GM12878 (cell line): ENCODE measurements around the gene PODXL2. TPM values are rescaled to one million over a fixed set of nuclear protein-coding genes. Genes with fewer than 3 reads are reported as not detected.

Source experiments
- ATAC-seq: fragments of 200-7000 bp; cut with Tn5 transposase; 3 replicates; pipeline ENCODE4 v1.9.1; 2020; ENCODE audit warnings: mild to moderate bottlenecking, moderate library complexity
- BruUV-seq: library from RNA; stranded (reverse); fragments of 400-500 nt; replicated peaks from 2 replicates; lab custom pipeline; 2021; lab: Mats Ljungman, UMichigan
- CTCF ChIA-PET: fragments of 300-600 bp; sonication (Branson Sonifier 250); formaldehyde crosslinking; extraction: SDS; loops from one replicate; lab custom pipeline; 2021; ENCODE audit warnings: inconsistent platforms; lab: Yijun Ruan, JAX
- POLR2A ChIA-PET: fragments of 350-600 bp; formaldehyde crosslinking; extraction: SDS; loops from one replicate; lab custom pipeline; 2021; ENCODE audit warnings: inconsistent platforms; lab: Charles Lee
- RAD21 ChIA-PET: fragments of 300-600 bp; sonication (Branson Sonifier 250); formaldehyde crosslinking; loops from one replicate; lab custom pipeline; 2023; ENCODE audit warnings: antibody characterized with exemption; ENCODE audit not compliant: unreplicated experiment; lab: Charles Lee
- SMC1A ChIA-PET: fragments of 300-600 bp; sonication (Branson Sonifier 250); formaldehyde crosslinking; loops from one replicate; lab custom pipeline; 2023; ENCODE audit not compliant: unreplicated experiment, uncharacterized antibody; lab: Charles Lee
- DNase-seq: peaks from one replicate; pipeline ENCODE4 v3.0.0-alpha.2; 2011; ENCODE audit warnings: low read depth, low spot score
- FAIRE-seq: peaks from 3 replicates; lab custom pipeline; 2011; peaks lifted over from hg19 to GRCh38; lab: Jason Lieb, UNC
- H2AFZ ChIP-seq: 2 replicates; pipeline ENCODE4 v1.6.0; 2011; ENCODE audit warnings: low read depth, low read length, control low read depth; ENCODE audit not compliant: control insufficient read depth
- H3K27ac ChIP-seq: 2 replicates; pipeline ENCODE4 v1.5.1; 2011; ENCODE audit warnings: control low read depth; ENCODE audit not compliant: control insufficient read depth, insufficient read depth
- H3K27me3 ChIP-seq, 2 experiments: replicated peaks in 1 of 2; 2 replicates each; pipeline versions ENCODE4 v1.6.0 to v1.6.1; 2011; ENCODE audit warnings: low read length in 1 of 2; ENCODE audit not compliant: control insufficient read depth in 2 of 2, insufficient read depth in 2 of 2
- H3K36me3 ChIP-seq, 2 experiments: 2 replicates each; pipeline ENCODE4 v1.5.1; 2011; ENCODE audit warnings: low read length in 1 of 2; ENCODE audit not compliant: control insufficient read depth in 2 of 2, insufficient read depth in 2 of 2
- H3K4me1 ChIP-seq: 2 replicates; pipeline ENCODE4 v1.6.1; 2011; ENCODE audit warnings: mild to moderate bottlenecking, low read length, moderate library complexity, mixed read lengths; ENCODE audit not compliant: control insufficient read depth, insufficient read depth
- H3K4me2 ChIP-seq: 2 replicates; pipeline ENCODE4 v1.6.0; 2011; ENCODE audit warnings: control low read depth; ENCODE audit not compliant: control insufficient read depth, insufficient read depth
- H3K4me3 ChIP-seq: fragments of 200-600 bp; sonication (generic); 2 replicates; pipeline ENCODE4 v1.5.1; 2016
- H3K79me2 ChIP-seq: 2 replicates; pipeline ENCODE4 v1.6.0; 2011; ENCODE audit warnings: low read length; ENCODE audit not compliant: control insufficient read depth, insufficient read depth
- H3K9ac ChIP-seq: 2 replicates; pipeline ENCODE4 v1.8.0; 2011; ENCODE audit warnings: low read length, control low read depth, mixed read lengths; ENCODE audit not compliant: control insufficient read depth, insufficient read depth
- H3K9me3 ChIP-seq: replicated peaks from 3 replicates; pipeline ENCODE4 v1.5.1; 2011; ENCODE audit warnings: mild to moderate bottlenecking, low read length; ENCODE audit not compliant: control insufficient read depth, insufficient read depth
- H4K20me1 ChIP-seq: 2 replicates; pipeline ENCODE4 v1.6.0; 2011; ENCODE audit not compliant: control insufficient read depth, insufficient read depth
- FOS ChIP-seq: IDR thresholded peaks from 3 replicates; pipeline ENCODE4 v1.6.1; 2011; ENCODE audit warnings: borderline replicate concordance; ENCODE audit not compliant: insufficient read length; ENCODE audit errors: extremely low read depth
- IKZF1 ChIP-seq: fragments of 450-650 bp; conservative IDR thresholded peaks from 2 replicates; pipeline ENCODE4 v1.6.1; 2017; ENCODE audit warnings: antibody characterized with exemption, mild to moderate bottlenecking
- IKZF2 ChIP-seq, 2 experiments: fragments of 450-650 bp; IDR thresholded peaks; 2 replicates each; pipeline ENCODE4 v1.6.1; 2017; ENCODE audit warnings: mild to moderate bottlenecking in 2 of 2, moderate library complexity in 2 of 2
- LARP7 ChIP-seq: fragments of 450-650 bp; IDR thresholded peaks from 2 replicates; pipeline ENCODE4 v1.6.1; 2017; ENCODE audit warnings: mild to moderate bottlenecking
- NRF1 ChIP-seq: conservative IDR thresholded peaks from 2 replicates; pipeline ENCODE4 v1.6.1; 2011; ENCODE audit warnings: mild to moderate bottlenecking, low read depth, low read length, improper control_type of control experiment
- PML ChIP-seq: IDR thresholded peaks from 2 replicates; pipeline ENCODE4 v1.6.1; 2012; ENCODE audit warnings: low read length, inconsistent platforms
- TCF12 ChIP-seq: IDR thresholded peaks from 2 replicates; pipeline ENCODE4 v1.6.1; 2011; ENCODE audit warnings: low read depth, mild to moderate bottlenecking, low read length
- WGBS: methylation state at CpG from one replicate; pipeline ENCODE4 v1.1.6; 2016; ENCODE audit warnings: low lambda C conversion rate; ENCODE audit not compliant: insufficient replicate concordance, insufficient coverage; ENCODE audit errors: missing lambda C conversion rate; 5-methylcytosine and 5-hydroxymethylcytosine counted together
- in situ Hi-C: fragments of 300-500 bp; cut with MboI; formaldehyde crosslinking; loops from 9 replicates; pipeline ENCODE4 v1.14.3; 2018; ENCODE audit warnings: mixed read lengths
- intact Hi-C: fragments of 100-400 bp; cut with micrococcal nuclease; formaldehyde crosslinking; loops from one replicate; pipeline ENCODE4 v1.14.2; 2022; ENCODE audit not compliant: unreplicated experiment
- polyA plus RNA-seq, 11 experiments: library from polyadenylated mRNA; depleted of rRNA in 4 of 11; unstranded in 6 of 11; stranded (reverse) in 5 of 11; fragments of >200 nt; fragmentation: Nextera tagmentation in 4 of 11; fragmentation: Illumina TruSeq in 1 of 11; extraction: Ambion mirVana in 4 of 11; extraction: Trizol in 1 of 11; gene quantifications; 1 replicate in 1 of 11; 2 replicates in 10 of 11; pipeline versions ENCODE4 v1.2.1 to v1.2.3, GENCODE V29; 2011 to 2016; ENCODE audit warnings: inconsistent platforms in 2 of 11, missing spikeins in 2 of 11, low read depth in 1 of 11
- total RNA-seq, 4 experiments: library from RNA; depleted of rRNA in 3 of 4; stranded (reverse); fragments of >200 nt in 3 of 4; fragmentation: Illumina TruSeq in 1 of 4; extraction: Trizol in 1 of 4; gene quantifications; 2 replicates each; pipeline versions ENCODE4 v1.2.1 to v1.2.3, GENCODE V29; 2013 to 2021
- TF ChIP-seq, protein P1 (sequence below): fragments of 450-650 bp; IDR thresholded peaks from 2 replicates; pipeline ENCODE4 v1.6.1; 2017; ENCODE audit warnings: mild to moderate bottlenecking, low read depth, inconsistent platforms; ENCODE audit not compliant: poor library complexity, severe bottlenecking
- TF ChIP-seq, protein P2 (sequence below): IDR thresholded peaks from 2 replicates; pipeline ENCODE4 v1.6.1; 2012; ENCODE audit warnings: low read depth, low read length, improper control_type of control experiment

PODXL2 gene
- total and polyA plus RNA-seq, 10 of the 15 experiments (the other 5 are each of a cell fraction or from before 2014, with no cell fraction given): 0.03 to 24.4 (median 13.6) TPM; not detected in 2

DNA sequence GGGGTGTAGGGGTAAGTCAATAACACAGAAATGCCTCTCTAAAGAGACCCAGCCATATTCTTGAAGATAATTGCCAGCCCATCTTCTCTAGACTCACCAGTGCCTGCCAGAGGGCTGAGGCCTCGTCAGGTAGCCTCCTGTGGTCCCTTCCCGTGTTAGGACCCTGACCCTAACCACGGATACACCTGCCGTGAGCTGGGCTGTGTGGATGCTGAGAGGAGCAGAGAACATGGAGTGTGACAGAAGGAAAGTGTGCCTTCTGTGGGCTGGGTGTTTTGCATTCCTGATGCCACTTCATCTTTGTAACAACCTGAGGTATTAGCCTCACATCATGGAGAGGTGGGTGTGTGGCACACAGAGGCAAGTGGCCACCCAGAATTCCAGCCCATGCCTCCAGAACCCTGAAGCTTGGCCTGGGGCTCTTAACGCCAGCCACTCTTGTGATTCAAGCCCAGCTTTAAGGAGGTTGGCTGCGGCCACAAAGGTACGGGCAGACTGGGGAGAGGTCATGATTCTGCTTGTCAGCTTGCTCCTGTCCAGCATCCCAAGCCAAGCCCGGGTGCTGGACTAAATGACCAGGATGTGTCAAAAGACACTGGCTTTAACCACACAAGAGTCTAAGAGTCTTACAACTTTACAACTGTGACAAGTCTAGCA, 22.7 kb downstream of the PODXL2 start:
- TF ChIP-seq LARP7 (no peak), IKZF2 (IDR thresholded peaks at IDR 0.05) (no peak)
- TF ChIP-seq, all 136 proteins: peak for 0
- in situ Hi-C loops (loop anchor here (5.0 kb wide), 1 partner anchor 311 kb away; no protein-coding TSS in a partner anchor), intact Hi-C loops (loop anchor here (1.0 to 2.0 kb wide), 4 partner anchors 171 to 320 kb away; partner anchors contain the start of gene MGLL)
- CTCF ChIA-PET: interaction anchor here (0.8 to 4.0 kb wide), 20 partner anchors 9 to 482 kb away, joined by 3 to 53 read pairs (median 4); no protein-coding TSS in a partner anchor
- 30% methylated on average over 8 of the region's 8 CpGs for WGBS
- no TSS peak for BruUV-seq
- DNase-seq (no peak), FAIRE-seq (no peak), ATAC-seq (no peak)
- H3K27me3 ChIP-seq: no peaks in the 10 kb centered on the region; a peak in 1 of 4 replicates
- no peak overlapping the region for H3K9ac ChIP-seq
- H3K4me3 ChIP-seq: no peak overlapping the region
- no peaks in the 10 kb centered on the region for H4K20me1 ChIP-seq
- no peak overlapping the region for H3K27ac ChIP-seq
- H2AFZ ChIP-seq: no peak overlapping the region
- no peaks in the 10 kb centered on the region for H3K36me3 ChIP-seq
- H3K9me3 ChIP-seq: no peaks in the 10 kb centered on the region
- SMC1A ChIA-PET: interaction anchor here (0.9 to 2.6 kb wide), 10 partner anchors 8 to 444 kb away, joined by 3 to 19 read pairs (median 5); no protein-coding TSS in a partner anchor
- POLR2A ChIA-PET: no interaction called here
- peaks cover 6% of the 10 kb centered on the region; the same call in 1 of the 2 replicates for H3K4me1 ChIP-seq
- H3K79me2 ChIP-seq: no peaks in the 10 kb centered on the region
- no peak overlapping the region for H3K4me2 ChIP-seq
- RAD21 ChIA-PET: interaction anchor here (1.0 to 3.0 kb wide), 5 partner anchors 77 to 319 kb away, joined by 3 to 30 read pairs (median 4); no protein-coding TSS in a partner anchor

DNA sequence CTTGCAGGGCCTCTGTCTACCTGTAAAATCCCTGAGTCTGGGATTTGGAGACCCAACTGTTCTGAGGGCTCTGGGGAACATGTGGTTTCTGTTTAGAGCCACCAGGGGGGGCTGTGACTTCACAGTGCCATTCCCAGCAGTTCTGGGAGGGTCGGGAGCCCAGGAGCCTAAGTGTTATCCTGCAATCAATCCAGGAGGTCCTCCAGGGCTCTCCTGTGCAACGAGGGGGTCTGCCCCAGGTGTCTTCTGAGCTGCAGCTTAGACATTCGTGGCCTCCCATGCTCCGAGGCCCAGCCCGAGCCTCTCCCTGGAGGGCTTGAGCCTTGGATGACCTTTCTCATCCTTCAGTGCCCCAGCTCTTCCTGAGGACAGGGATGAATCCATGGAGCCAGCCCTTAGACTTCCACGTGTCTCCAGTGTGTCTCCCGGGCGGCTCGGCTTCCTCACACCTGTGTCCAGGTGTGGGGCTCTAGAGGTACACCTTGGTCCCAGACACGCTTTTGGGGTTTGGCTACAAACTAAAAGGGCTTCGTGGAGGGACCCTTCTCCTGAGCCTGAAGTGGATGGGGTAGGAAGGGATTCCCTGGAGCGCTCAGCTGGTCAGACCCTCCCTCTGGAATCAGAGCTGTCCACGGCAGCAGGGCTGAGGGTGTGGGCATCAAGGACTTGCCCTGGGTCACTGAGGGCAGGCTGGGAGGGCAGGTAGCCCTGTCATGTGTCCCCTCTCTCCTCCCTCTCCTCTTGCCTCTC, 23.4 kb downstream of the PODXL2 start:
- Histone ChIP-seq H3K36me3 (no peaks in the 10 kb centered on the region), H3K9me3 (no peaks in the 10 kb centered on the region), H3K27ac (no peak overlapping the region), H3K9ac (no peak overlapping the region), H3K4me2 (no peak overlapping the region), H2AFZ (no peak overlapping the region), H3K27me3 (no peaks in the 10 kb centered on the region; a peak in 1 of 4 replicates), H3K79me2 (no peaks in the 10 kb centered on the region), H3K4me1 (peaks cover 6% of the 10 kb centered on the region; the same call in 1 of the 2 replicates), H3K4me3 (no peak overlapping the region), H4K20me1 (no peaks in the 10 kb centered on the region)
- BruUV-seq: no TSS peak
- intact Hi-C loops: loop anchor here (1.0 to 2.0 kb wide), 4 partner anchors 170 to 319 kb away; partner anchors contain the start of gene MGLL
- in situ Hi-C loops: loop anchor here (5.0 kb wide), 1 partner anchor 310 kb away; no protein-coding TSS in a partner anchor
- ChIA-PET CTCF (interaction anchor here (0.9 to 4.0 kb wide), 20 partner anchors 27 to 481 kb away, joined by 3 to 53 read pairs (median 4); no protein-coding TSS in a partner anchor), POLR2A (no interaction called here), SMC1A (interaction anchor here (0.8 to 2.6 kb wide), 12 partner anchors 9 to 403 kb away, joined by 3 to 19 read pairs (median 4); no protein-coding TSS in a partner anchor), RAD21 (interaction anchor here (0.7 to 3.0 kb wide), 7 partner anchors 77 to 319 kb away, joined by 3 to 30 read pairs (median 3); partner anchors contain the start of gene MGLL)
- 57% methylated on average over 13 of the region's 13 CpGs for WGBS
- ATAC-seq (peak; percentile 94), DNase-seq (no peak), FAIRE-seq (peak; percentile 61)
- TF ChIP-seq, protein P1, sequence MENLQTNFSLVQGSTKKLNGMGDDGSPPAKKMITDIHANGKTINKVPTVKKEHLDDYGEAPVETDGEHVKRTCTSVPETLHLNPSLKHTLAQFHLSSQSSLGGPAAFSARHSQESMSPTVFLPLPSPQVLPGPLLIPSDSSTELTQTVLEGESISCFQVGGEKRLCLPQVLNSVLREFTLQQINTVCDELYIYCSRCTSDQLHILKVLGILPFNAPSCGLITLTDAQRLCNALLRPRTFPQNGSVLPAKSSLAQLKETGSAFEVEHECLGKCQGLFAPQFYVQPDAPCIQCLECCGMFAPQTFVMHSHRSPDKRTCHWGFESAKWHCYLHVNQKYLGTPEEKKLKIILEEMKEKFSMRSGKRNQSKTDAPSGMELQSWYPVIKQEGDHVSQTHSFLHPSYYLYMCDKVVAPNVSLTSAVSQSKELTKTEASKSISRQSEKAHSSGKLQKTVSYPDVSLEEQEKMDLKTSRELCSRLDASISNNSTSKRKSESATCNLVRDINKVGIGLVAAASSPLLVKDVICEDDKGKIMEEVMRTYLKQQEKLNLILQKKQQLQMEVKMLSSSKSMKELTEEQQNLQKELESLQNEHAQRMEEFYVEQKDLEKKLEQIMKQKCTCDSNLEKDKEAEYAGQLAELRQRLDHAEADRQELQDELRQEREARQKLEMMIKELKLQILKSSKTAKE: no peak
- TF ChIP-seq, protein P2, sequence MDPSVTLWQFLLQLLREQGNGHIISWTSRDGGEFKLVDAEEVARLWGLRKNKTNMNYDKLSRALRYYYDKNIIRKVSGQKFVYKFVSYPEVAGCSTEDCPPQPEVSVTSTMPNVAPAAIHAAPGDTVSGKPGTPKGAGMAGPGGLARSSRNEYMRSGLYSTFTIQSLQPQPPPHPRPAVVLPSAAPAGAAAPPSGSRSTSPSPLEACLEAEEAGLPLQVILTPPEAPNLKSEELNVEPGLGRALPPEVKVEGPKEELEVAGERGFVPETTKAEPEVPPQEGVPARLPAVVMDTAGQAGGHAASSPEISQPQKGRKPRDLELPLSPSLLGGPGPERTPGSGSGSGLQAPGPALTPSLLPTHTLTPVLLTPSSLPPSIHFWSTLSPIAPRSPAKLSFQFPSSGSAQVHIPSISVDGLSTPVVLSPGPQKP: no peak
- TF ChIP-seq TCF12 (no peak), NRF1 (no peak), PML (no peak), FOS (no peak), IKZF1 (0 out of 2 replicates have a peak, but pooled peaks have one; percentile 23)
